PC-3 (cell line): Measurements from ENCODE around the gene TNKS1BP1.

ENCODE experiments used
- CTCF ChIP-seq: fragments of 300-600 bp; sonication (generic); conservative IDR thresholded peaks from 2 replicates; pipeline ENCODE4 v1.5.1; 2017; ENCODE audit warnings: antibody characterized with exemption, low read depth, mild to moderate bottlenecking, low read length
- EZH2 ChIP-seq: fragments of 300-600 bp; sonication (generic); IDR thresholded peaks from one replicate; pipeline ENCODE4 v1.6.1; 2017; ENCODE audit warnings: antibody characterized with exemption, mild to moderate bottlenecking, low read length; ENCODE audit not compliant: unreplicated experiment
- EZH2phosphoT487 ChIP-seq: fragments of 300-600 bp; sonication (generic); IDR thresholded peaks from 2 replicates; pipeline ENCODE4 v1.6.1; 2018; ENCODE audit warnings: mild to moderate bottlenecking, antibody characterized with exemption, low read length, borderline replicate concordance

GRCh38 chr11:57262157-57262556, 62.6 kb downstream of the TNKS1BP1 start:
- no peak for TF ChIP-seq CTCF
- TF ChIP-seq EZH2, result no peak
- TF ChIP-seq EZH2phosphoT487, result no peak
